Measurements from ENCODE around the gene URGCP. TPM values are rescaled to one million over a fixed set of nuclear protein-coding genes. Genes with fewer than 3 reads are reported as not detected.
"Not testable (repeated sequence)": the region's sequence is repeated elsewhere in the genome, so short reads cannot be mapped to it uniquely, and the experiment has no call there.

URGCP gene
- total RNA-seq, 1 experiment from 2014 or later, result 19.5 TPM

DNA sequence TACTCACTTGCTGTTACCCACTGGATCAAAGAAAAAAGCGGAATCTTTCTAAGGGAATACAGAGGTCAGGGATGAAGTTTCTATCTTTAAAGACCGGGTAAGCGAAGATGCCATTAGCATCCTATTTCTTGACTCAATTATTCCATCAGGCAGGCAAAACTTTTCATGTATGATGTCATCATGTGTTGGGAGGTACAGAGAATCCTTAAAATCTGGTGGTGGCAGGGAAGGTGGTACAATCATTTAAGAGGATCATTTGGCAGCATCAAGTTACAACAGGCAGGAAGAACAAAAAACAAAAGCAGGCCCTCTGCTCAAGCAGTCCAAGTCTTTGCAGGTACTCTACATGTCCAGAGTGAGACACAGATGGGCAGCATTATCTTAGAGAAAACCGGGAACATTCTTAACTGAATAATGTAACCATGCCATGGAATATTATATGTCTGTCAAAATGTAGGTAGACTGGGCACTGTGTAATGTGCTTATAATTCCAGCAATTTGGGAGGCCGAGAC is 3.8 kb downstream of the URGCP start:
- POLR2A ChIA-PET, result no interaction called here
- ATAC-seq, result no peak

GRCh38 chr7:43898571-43898970 is 7.8 kb downstream of the URGCP start:
- H3K27ac Mint-ChIP-seq; POLR2A ChIA-PET; H3K27me3 Mint-ChIP-seq (ENCODE audit: low read depth); CTCF ChIA-PET; H3K4me3 Mint-ChIP-seq; DNase-seq (ENCODE audit: low spot score); H3K36me3 Mint-ChIP-seq; H3K9me3 Mint-ChIP-seq; ATAC-seq: not testable (repeated sequence)
- peaks cover 21% of the 10 kb centered on the region for H3K4me1 Mint-ChIP-seq

More for the DNA sequence above, 3.8 kb downstream of the URGCP start:
- Mint-ChIP-seq H3K4me1 (peaks cover 42% of the 10 kb centered on the region), H3K9me3 (no peaks in the 10 kb centered on the region), H3K36me3 (no peaks in the 10 kb centered on the region), H3K27me3 (ENCODE audit: low read depth) (no peaks in the 10 kb centered on the region), H3K27ac (no peak overlapping the region), H3K4me3 (no peak overlapping the region)
- DNase-seq (ENCODE audit: low spot score), result no peak
- CTCF ChIA-PET, result interaction anchor here (0.7 kb wide), 1 partner anchor 11 kb away, joined by 3 read pairs; no protein-coding TSS in a partner anchor
- TF ChIP-seq TEAD1 (CRISPR knock-in tag; IDR thresholded peaks at IDR 0.05) (no peak), NR3C1 (CRISPR knock-in tag; conservative IDR thresholded peaks at IDR 0.05; ENCODE audit: low read depth) (no peak), E2F4 (CRISPR knock-in tag; IDR thresholded peaks at IDR 0.05; ENCODE audit: borderline replicate concordance, low read depth) (no peak), AFF4 (CRISPR knock-in tag; IDR thresholded peaks at IDR 0.05; ENCODE audit: borderline replicate concordance) (no peak), AR (CRISPR knock-in tag; IDR thresholded peaks at IDR 0.05) (no peak), ELF4 (CRISPR knock-in tag; IDR thresholded peaks at IDR 0.05; ENCODE audit: low read depth) (no peak), JUN (CRISPR knock-in tag; IDR thresholded peaks at IDR 0.05) (no peak), NR2C2 (CRISPR knock-in tag; IDR thresholded peaks at IDR 0.05) (no peak), ZNF232 (CRISPR knock-in tag; IDR thresholded peaks at IDR 0.05) (no peak), ZNF263 (CRISPR knock-in tag; IDR thresholded peaks at IDR 0.05; ENCODE audit: low read depth) (no peak), SOX15 (CRISPR knock-in tag; IDR thresholded peaks at IDR 0.05) (no peak), SMAD4 (CRISPR knock-in tag; IDR thresholded peaks at IDR 0.05) (no peak), FOXJ3 (CRISPR knock-in tag; IDR thresholded peaks at IDR 0.05; ENCODE audit: borderline replicate concordance) (no peak), IRF1 (CRISPR knock-in tag; IDR thresholded peaks at IDR 0.05) (no peak), NFE2L1 (CRISPR knock-in tag; IDR thresholded peaks at IDR 0.05) (no peak)
- TF ChIP-seq, protein P1, sequence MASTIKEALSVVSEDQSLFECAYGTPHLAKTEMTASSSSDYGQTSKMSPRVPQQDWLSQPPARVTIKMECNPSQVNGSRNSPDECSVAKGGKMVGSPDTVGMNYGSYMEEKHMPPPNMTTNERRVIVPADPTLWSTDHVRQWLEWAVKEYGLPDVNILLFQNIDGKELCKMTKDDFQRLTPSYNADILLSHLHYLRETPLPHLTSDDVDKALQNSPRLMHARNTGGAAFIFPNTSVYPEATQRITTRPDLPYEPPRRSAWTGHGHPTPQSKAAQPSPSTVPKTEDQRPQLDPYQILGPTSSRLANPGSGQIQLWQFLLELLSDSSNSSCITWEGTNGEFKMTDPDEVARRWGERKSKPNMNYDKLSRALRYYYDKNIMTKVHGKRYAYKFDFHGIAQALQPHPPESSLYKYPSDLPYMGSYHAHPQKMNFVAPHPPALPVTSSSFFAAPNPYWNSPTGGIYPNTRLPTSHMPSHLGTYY (CRISPR knock-in tag; IDR thresholded peaks at IDR 0.05), result no peak
- TF ChIP-seq, protein P2, sequence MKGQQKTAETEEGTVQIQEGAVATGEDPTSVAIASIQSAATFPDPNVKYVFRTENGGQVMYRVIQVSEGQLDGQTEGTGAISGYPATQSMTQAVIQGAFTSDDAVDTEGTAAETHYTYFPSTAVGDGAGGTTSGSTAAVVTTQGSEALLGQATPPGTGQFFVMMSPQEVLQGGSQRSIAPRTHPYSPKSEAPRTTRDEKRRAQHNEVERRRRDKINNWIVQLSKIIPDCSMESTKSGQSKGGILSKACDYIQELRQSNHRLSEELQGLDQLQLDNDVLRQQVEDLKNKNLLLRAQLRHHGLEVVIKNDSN (CRISPR knock-in tag; IDR thresholded peaks at IDR 0.05), result no peak
- TF ChIP-seq, protein P3, sequence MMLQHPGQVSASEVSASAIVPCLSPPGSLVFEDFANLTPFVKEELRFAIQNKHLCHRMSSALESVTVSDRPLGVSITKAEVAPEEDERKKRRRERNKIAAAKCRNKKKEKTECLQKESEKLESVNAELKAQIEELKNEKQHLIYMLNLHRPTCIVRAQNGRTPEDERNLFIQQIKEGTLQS (CRISPR knock-in tag; conservative IDR thresholded peaks at IDR 0.05), result no peak

All from WTC11 (cell line).